ENCODE measurements around the gene NBDY. TPM values are rescaled to one million over a fixed set of nuclear protein-coding genes. Genes with fewer than 3 reads are reported as not detected.

Gene NBDY
- total and polyA plus RNA-seq, 2 of the 4 experiments (the other 2 are of a cell fraction): 3.2 to 61.5 TPM

GRCh38 chrX:56794404-56795230 lies 65.6 kb downstream of the NBDY start:
- H2AFZ ChIP-seq (replicated peaks; ENCODE audit: low read length, poor library complexity): no peak overlapping the region
- peaks cover 2% of the 10 kb centered on the region; the same call in 1 of the 2 replicates for H3K36me3 ChIP-seq (ENCODE audit: control insufficient read depth, insufficient read depth, low read length)
- H3K27ac ChIP-seq (ENCODE audit: insufficient read depth, low read length): no peak overlapping the region
- no peak overlapping the region for H2BK20ac ChIP-seq (ENCODE audit: low read depth, low read length)
- no peak overlapping the region for H3K4ac ChIP-seq (ENCODE audit: low read depth, low read length)
- H2AK9ac ChIP-seq (replicated peaks; ENCODE audit: low read depth, low read length, poor library complexity): no peak overlapping the region
- ChIA-PET POLR2A (ENCODE audit: unreplicated experiment) (no interaction called here), CTCF (no interaction called here)
- in situ Hi-C loops (cut with MboI; ENCODE audit: low sequenced_read_pairs): no loop called here
- no peak overlapping the region for H3K4me2 ChIP-seq (ENCODE audit: low read depth, low read length)
- no TSS peak for BruUV-seq (replicated peaks)
- H3K4me1 ChIP-seq (ENCODE audit: control insufficient read depth, insufficient read depth, low read length): no peaks in the 10 kb centered on the region
- no peak overlapping the region for H4K8ac ChIP-seq (ENCODE audit: low read depth in 2 of 2, low read length in 2 of 2)
- no peak overlapping the region for H3K18ac ChIP-seq (ENCODE audit: low read depth, low read length)
- no peak overlapping the region for H3K4me3 ChIP-seq (ENCODE audit: insufficient read depth, low read depth, low read length)
- TF ChIP-seq RAD21 (IDR thresholded peaks at IDR 0.05; ENCODE audit: low read length) (no peak), MAZ (IDR thresholded peaks at IDR 0.05; ENCODE audit: borderline replicate concordance, low read depth, low read length) (no peak), CHD1 (IDR thresholded peaks at IDR 0.05; ENCODE audit: low read depth, low read length) (no peak), BHLHE40 (IDR thresholded peaks at IDR 0.05; ENCODE audit: low read depth, low read length) (no peak), MXI1 (IDR thresholded peaks at IDR 0.05; ENCODE audit: borderline replicate concordance, low read depth, low read length) (no peak), POLR2A (IDR thresholded peaks at IDR 0.05; ENCODE audit: low read depth, low read length) (no peak), NFE2L2 (IDR thresholded peaks at IDR 0.05; ENCODE audit: low read depth, low read length) (no peak), CTCF (conservative IDR thresholded peaks at IDR 0.05; ENCODE audit: low read depth, low read length) (no peak), ELK1 (IDR thresholded peaks at IDR 0.05; ENCODE audit: borderline replicate concordance, low read depth, low read length) (no peak), SMC3 (IDR thresholded peaks at IDR 0.05; ENCODE audit: low read depth, low read length) (no peak)
- ATAC-seq (ENCODE audit: low read depth) (no peak), DNase-seq (no peak)
- H4K91ac ChIP-seq (ENCODE audit: insufficient read depth, low read depth, low read length): no peak overlapping the region
- peaks cover 3% of the 10 kb centered on the region; the same call in 1 of the 2 replicates for H3K27me3 ChIP-seq (ENCODE audit: control insufficient read depth, insufficient read depth, low read length)
- no peak overlapping the region for H2BK15ac ChIP-seq (ENCODE audit: low read depth, low read length)
- H3K9me3 ChIP-seq (ENCODE audit: control insufficient read depth, insufficient read depth, low read length): no peaks in the 10 kb centered on the region
- H4K20me1 ChIP-seq (ENCODE audit: insufficient read depth, low read length): no peaks in the 10 kb centered on the region
- H3K9me1 ChIP-seq (ENCODE audit: insufficient read depth, low read length): no peaks in the 10 kb centered on the region
- H2BK5ac ChIP-seq (ENCODE audit: low read depth, low read length, poor library complexity, severe bottlenecking): no peak overlapping the region
- dilution Hi-C loops (cut with HindIII; ENCODE audit: low sequenced_read_pairs, unreplicated experiment): no loop called here
- WGBS, 2 experiments (ENCODE audit: extremely low coverage in 2 of 2, insufficient read length in 1 of 2): 40% methylated on average over 1 of the region's 12 CpGs; no CpG with 5 or more reads in 1 of the 2 experiments
- no peak overlapping the region for H4K5ac ChIP-seq (ENCODE audit: low read depth, low read length)
- H3K9ac ChIP-seq (ENCODE audit: low read depth, low read length): no peak overlapping the region
- no peak overlapping the region for H2BK120ac ChIP-seq (ENCODE audit: low read depth, low read length)
- H3K23ac ChIP-seq (ENCODE audit: low read depth, low read length): no peak overlapping the region
- peaks cover 2 to 3% of the 10 kb centered on the region in 2 experiments; a peak in 1 of 4 replicates for H3K79me1 ChIP-seq (ENCODE audit: low read depth in 1 of 2, low read length in 2 of 2)
- H2AK5ac ChIP-seq (ENCODE audit: low read depth, low read length): no peak overlapping the region
- H3K56ac ChIP-seq (ENCODE audit: extremely low read depth, insufficient read depth, low read length): no peak overlapping the region
- H3K14ac ChIP-seq (replicated peaks; ENCODE audit: low read depth, low read length): no peak overlapping the region
- intact Hi-C loops (cut with micrococcal nuclease): no loop called here

Measured in IMR-90 (cell line).